GM21529 (cell line): ENCODE data around the gene CD3D.
"Not testable (repeated sequence)": the region's sequence is repeated elsewhere in the genome, so short reads cannot be mapped to it uniquely, and the experiment has no call there.

Experiments
- ATAC-seq: cut with Tn5 transposase; IDR thresholded peaks from one replicate; pipeline ENCODE4 v1.9.1; 2021; ENCODE audit not compliant: unreplicated experiment

CD3D gene

GRCh38 chr11:118339281-118339961 is 3.1 kb downstream of the CD3D start:
- ATAC-seq, result no peak

- no peak for ATAC-seq
Measured at GRCh38 chr11:118338637-118339061, 3.9 kb downstream of the CD3D start.

DNA sequence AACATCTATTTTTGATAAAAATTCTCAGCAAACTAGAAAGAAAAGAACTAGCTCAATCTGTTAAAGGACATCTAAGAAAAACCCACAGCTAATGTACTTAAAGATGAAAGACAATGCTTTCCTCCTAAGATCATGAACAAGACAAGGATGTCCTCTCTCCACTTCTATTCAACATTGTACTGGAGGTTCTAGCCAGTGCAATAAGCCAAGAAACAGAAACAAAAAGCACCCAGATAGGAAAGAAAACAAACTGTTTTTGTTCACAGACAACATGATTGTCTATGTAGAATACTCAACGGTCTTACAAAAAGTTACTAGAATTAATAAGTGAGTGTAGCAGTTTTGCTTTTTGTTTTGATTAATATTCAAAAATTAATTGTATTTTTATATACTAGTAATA is 7.8 kb downstream of the CD3D start:
- ATAC-seq, result no peak

DNA sequence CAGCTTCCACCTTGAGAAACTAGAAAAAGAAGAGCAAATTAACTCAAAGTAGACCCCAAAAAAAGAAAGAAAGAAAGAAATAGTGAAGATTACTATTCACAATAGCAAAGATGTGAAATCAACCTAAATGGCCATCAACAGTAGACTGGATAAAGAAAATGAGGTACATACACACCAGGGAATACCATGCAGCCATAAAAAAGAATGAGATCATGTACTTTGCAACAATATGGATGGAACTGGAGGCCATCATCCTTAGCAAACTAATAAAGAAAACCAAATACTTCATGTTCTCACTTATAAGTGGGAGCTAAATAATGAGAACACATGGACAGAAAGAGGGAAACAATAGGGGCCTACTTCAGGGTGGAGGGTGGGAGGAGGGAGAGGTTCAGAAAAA is 13.8 kb downstream of the CD3D start:
- no peak for ATAC-seq

- ATAC-seq, result no peak
Measured at GRCh38 chr11:118325283-118325682, 17.2 kb downstream of the CD3D start.

- no peak for ATAC-seq
Measured at GRCh38 chr11:118322721-118323120, 19.8 kb downstream of the CD3D start.

DNA sequence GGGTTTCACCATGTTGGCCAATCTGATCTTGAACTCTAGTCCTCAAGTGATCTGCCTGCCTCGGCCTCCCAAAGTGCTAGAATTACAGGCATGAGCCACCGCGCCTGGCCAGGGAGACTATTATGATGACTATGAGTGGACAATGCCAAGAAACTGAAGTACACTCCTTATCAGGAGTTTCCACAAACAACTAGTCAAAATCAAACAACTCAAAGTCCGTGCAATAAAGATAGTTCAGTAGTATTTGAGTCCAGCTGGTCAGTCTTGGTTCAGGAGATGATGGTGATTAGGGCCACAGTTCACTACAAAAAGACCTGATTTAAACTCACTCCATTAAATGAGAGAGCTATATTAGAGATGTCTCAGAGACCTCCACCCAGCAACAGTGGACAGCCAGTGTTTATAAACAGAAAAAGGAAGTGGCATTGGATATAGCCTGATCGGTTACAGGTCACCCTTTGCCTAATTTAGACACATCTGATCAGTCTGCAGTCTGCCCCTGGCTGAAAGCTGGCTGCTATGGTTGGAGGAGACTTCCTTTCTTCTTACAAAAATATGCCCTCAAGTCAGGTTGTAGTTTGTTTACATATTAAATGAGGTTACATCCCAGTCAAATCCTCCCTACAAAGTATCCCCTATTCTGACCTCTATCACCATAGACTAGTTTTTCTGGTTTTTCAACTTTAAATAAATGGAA is 21.0 kb downstream of the CD3D start:
- no peak for ATAC-seq

GRCh38 chr11:118320515-118320914 is 22.0 kb downstream of the CD3D start:
- ATAC-seq, result no peak

- no peak for ATAC-seq
Measured at GRCh38 chr11:118319337-118319707, 23.2 kb downstream of the CD3D start.

- no peak for ATAC-seq
Measured at GRCh38 chr11:118318581-118319336, 23.7 kb downstream of the CD3D start.

DNA sequence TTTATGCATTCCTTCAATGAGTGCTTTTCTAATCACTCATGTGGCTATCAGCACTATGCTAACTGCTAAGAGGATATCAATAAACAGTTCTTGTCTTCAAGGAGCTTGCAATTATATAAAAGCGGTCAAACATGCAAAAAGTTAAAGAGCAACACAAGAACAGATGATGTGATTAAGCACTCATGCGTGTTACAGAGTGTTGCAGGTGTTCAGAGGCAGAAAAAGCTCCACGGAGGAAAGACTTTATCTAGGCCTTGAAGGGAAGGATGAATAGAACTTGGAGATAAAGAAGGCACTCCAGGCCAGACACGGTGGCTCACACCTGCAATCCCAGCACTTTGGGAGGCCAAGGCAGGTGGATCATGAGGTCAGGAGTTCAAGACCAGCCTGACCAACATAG is 24.4 kb downstream of the CD3D start:
- no peak for ATAC-seq

GRCh38 chr11:118314988-118315411 is 27.5 kb downstream of the CD3D start:
- no peak for ATAC-seq

DNA sequence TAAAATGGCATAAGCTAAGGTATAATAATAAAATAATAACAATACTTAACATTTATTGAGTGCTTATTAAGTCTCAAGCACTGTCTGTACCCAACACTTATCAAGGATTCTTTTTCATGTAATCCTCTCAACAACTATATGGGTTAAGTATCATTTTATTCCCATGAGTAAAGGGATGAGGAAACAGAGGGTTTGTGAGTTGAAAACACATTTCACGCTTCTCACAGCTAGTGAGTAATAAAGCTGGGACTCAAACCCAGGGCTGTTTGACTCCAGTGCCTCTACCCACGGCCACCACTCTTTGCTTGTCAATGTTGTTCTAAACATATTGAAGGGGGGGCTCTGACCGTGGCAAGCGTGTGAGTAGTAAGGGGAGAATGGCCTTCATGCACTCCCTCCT is 29.3 kb downstream of the CD3D start:
- no peak for ATAC-seq

- no peak for ATAC-seq
Measured at GRCh38 chr11:118312328-118312727, 30.2 kb downstream of the CD3D start.

- no peak for ATAC-seq
Measured at GRCh38 chr11:118311518-118311917, 31.0 kb downstream of the CD3D start.

- no peak for ATAC-seq
Measured at GRCh38 chr11:118310781-118311485, 31.6 kb downstream of the CD3D start.

- ATAC-seq, result no peak
Measured at GRCh38 chr11:118310271-118310670, 32.2 kb downstream of the CD3D start.

DNA sequence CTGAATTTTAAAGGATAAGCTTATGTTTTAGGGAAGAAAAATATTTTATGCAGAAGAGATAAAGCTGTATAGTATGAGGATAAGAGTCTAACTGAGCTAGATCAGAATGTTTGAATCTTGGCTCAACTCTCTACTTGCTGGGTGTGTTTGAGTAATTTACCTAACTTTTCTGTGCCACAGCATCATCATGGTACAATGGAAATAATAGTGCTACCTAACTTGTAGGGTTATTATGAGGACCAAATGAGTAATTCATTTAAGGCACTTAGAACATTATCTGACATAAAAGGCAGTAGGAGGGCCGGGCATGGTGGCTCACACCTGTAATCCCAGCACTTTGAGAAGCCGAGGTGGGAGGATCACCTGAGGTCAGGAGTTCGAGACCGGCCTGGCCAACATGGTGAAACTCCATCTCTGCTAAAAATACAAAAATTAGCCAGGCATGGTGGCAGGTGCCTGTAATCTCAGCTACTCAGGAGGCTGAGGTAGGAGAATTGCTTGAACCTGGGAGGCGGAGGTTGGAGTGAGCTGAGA is 33.4 kb downstream of the CD3D start:
- ATAC-seq, result not testable (repeated sequence)

- no peak for ATAC-seq
Measured at GRCh38 chr11:118306556-118306955, 35.9 kb downstream of the CD3D start.

DNA sequence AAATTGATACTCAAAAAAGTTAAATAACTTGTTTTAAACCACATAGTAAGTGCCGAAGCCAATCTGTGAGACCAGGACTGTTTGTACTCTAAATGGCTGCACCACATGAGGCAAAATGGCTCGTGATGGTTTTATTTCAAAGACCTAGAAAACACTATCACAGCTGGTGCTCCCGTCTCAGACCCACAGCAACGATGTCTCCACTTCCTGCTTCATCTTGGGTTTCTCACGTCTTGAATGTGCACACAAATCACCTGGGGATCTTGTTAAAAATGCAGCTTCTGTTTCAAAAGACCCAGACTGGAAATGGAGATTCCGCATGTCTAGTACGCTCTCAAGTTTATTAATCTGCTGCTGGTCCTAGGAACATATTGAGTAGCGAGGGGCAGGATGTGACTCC is 36.8 kb downstream of the CD3D start:
- ATAC-seq, result no peak

DNA sequence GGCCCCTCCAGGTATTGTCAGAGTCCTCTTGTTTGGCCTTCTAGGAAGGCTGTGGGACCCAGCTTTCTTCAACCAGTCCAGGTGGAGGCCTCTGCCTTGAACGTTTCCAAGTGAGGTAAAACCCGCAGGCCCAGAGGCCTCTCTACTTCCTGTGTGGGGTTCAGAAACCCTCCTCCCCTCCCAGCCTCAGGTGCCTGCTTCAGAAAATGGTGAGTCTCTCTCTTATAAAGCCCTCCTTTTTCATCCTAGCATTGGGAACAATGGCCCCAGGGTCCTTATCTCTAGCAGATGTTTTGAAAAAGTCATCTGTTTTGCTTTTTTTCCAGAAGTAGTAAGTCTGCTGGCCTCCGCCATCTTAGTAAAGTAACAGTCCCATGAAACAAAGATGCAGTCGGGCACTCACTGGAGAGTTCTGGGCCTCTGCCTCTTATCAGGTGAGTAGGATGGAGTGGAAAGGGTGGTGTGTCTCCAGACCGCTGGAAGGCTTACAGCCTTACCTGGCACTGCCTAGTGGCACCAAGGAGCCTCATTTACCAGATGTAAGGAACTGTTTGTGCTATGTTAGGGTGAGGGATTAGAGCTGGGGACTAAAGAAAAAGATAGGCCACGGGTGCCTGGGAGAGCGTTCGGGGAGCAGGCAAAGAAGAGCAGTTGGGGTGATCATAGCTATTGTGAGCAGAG is 37.8 kb downstream of the CD3D start, which contains the start of gene CD3E:
CD3E (plus strand) TSS at position 163 of the 681 bp plus-strand sequence; CDS start at position 386, 223 bp downstream.
- no peak for ATAC-seq
